RWPE2 (cell line): ENCODE data around the gene ZFP91.
A peak's percentile ranks its signal among the peaks of the same experiment; 100 is the strongest.

Experiments
- ATAC-seq: fragments of 200-7000 bp; cut with Tn5 transposase; 3 replicates; pipeline ENCODE4 v1.9.1; 2021; ENCODE audit warnings: low read depth
- DNase-seq: peaks from one replicate; pipeline ENCODE4 v3.0.0-alpha.2; 2020; ENCODE audit warnings: low spot score
- H3K27ac ChIP-seq: fragments of 450-650 bp; 2 replicates; pipeline ENCODE4 v1.5.1; 2017; ENCODE audit warnings: mild to moderate bottlenecking; ENCODE audit not compliant: poor library complexity, severe bottlenecking
- H3K27me3 ChIP-seq: fragments of 250-450 bp; sonication (Bioruptor Pico); 2 replicates; pipeline ENCODE4 v1.5.1; 2021; ENCODE audit warnings: mild to moderate bottlenecking, moderate library complexity; ENCODE audit not compliant: insufficient read depth, poor library complexity, severe bottlenecking
- H3K36me3 ChIP-seq: fragments of 250-450 bp; sonication (Bioruptor Pico); 2 replicates; pipeline ENCODE4 v1.5.1; 2020; ENCODE audit warnings: low read depth, mild to moderate bottlenecking, moderate library complexity
- H3K4me1 ChIP-seq: fragments of 250-450 bp; sonication (Bioruptor Pico); 2 replicates; pipeline ENCODE4 v1.5.1; 2021; ENCODE audit warnings: mild to moderate bottlenecking, moderate library complexity; ENCODE audit not compliant: insufficient read depth, poor library complexity, severe bottlenecking
- H3K4me3 ChIP-seq: fragments of 250-450 bp; sonication (Bioruptor Pico); 2 replicates; pipeline ENCODE4 v1.5.1; 2021; ENCODE audit warnings: mild to moderate bottlenecking, moderate library complexity; ENCODE audit not compliant: severe bottlenecking
- H3K9me3 ChIP-seq: fragments of 250-450 bp; sonication (Bioruptor Pico); 2 replicates; pipeline ENCODE4 v1.5.1; 2021; ENCODE audit warnings: mild to moderate bottlenecking, moderate library complexity; ENCODE audit not compliant: severe bottlenecking
- TF ChIP-seq, protein P1 (sequence below): fragments of 450-650 bp; IDR thresholded peaks from one replicate; pipeline ENCODE4 v1.5.1; 2017; ENCODE audit warnings: mild to moderate bottlenecking, moderate library complexity; ENCODE audit not compliant: poor library complexity, severe bottlenecking

The ZFP91 gene

DNA sequence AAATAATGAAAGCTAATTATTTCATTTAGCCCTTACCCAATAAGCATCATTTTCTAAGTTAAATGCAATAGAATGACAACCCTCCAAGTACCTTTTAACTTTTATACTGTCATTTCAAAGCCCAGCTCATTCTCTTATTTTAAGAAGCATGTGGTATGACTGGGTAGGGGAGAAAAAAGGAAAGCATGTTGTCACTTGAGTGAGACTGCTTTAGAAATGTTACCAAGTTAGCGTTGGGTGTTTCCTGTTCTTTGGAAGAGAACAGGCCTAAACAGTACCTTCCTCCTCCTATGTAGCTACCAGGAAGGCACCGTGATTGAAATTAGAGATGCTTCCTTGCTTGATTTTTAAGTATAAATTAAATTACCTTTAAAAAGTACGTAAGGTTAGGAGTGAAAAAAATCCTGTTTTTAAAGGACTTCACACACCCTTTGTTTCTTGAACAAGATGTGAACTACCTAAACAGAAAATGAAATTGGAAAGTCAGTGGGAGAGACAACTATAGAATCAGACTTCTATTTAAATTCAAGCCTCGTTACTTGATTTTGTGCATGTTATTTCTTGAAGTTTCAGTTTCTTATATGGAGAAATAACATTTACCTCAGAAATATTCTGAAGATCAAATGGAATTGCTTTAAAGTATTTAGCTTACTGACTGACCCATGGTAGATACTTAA, 42.9 kb downstream of the ZFP91 start:
- Histone ChIP-seq H3K9me3 (no peaks in the 10 kb centered on the region), H3K36me3 (peaks cover 90% of the 10 kb centered on the region)
- no peak for ATAC-seq

DNA sequence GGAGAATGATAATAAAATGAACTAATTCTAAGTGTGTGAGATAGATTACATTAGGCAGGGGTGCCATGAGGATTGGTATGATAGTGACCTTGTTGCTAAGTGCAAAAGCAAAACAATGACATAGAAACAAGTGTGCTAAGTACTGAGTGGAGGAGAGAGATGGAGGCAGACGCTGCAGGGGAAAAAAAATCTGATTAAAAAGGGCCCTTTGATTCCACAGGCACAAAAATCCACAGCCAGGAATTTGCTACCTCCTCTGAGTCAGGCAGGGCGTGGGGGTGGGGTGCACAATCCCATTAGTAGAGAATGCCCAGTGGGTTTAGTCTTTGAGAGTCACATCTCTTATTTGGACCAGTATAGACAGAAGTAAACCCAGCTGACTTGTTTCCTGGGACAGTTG, 43.5 kb downstream of the ZFP91 start, which contains the start of gene CNTF:
Gene CNTF (plus strand): TSS at position 322 of the 400 bp plus-strand sequence. CDS start 88 bp downstream, outside the sequence.
- Histone ChIP-seq H3K27ac (no peak within 1 kb of the TSS), H3K9me3 (no peaks in the 10 kb centered on the region), H3K36me3 (peaks cover 89% of the 10 kb centered on the region), H3K27me3 (no peaks in the 10 kb centered on the region), H3K4me1 (peaks cover 20% of the 10 kb centered on the region), H3K4me3 (no peak within 1 kb of the TSS)
- no peak for ATAC-seq
- DNase-seq: no peak
- TF ChIP-seq, protein P1, sequence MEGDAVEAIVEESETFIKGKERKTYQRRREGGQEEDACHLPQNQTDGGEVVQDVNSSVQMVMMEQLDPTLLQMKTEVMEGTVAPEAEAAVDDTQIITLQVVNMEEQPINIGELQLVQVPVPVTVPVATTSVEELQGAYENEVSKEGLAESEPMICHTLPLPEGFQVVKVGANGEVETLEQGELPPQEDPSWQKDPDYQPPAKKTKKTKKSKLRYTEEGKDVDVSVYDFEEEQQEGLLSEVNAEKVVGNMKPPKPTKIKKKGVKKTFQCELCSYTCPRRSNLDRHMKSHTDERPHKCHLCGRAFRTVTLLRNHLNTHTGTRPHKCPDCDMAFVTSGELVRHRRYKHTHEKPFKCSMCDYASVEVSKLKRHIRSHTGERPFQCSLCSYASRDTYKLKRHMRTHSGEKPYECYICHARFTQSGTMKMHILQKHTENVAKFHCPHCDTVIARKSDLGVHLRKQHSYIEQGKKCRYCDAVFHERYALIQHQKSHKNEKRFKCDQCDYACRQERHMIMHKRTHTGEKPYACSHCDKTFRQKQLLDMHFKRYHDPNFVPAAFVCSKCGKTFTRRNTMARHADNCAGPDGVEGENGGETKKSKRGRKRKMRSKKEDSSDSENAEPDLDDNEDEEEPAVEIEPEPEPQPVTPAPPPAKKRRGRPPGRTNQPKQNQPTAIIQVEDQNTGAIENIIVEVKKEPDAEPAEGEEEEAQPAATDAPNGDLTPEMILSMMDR: no peak

More for the DNA sequence above, 42.9 kb downstream of the ZFP91 start:
- no peaks in the 10 kb centered on the region for H3K27me3 ChIP-seq
- H3K4me1 ChIP-seq: peaks cover 14% of the 10 kb centered on the region
- no peak overlapping the region for H3K27ac ChIP-seq
- no peak overlapping the region for H3K4me3 ChIP-seq
- TF ChIP-seq, protein P1: no peak
- no peak for DNase-seq

DNA sequence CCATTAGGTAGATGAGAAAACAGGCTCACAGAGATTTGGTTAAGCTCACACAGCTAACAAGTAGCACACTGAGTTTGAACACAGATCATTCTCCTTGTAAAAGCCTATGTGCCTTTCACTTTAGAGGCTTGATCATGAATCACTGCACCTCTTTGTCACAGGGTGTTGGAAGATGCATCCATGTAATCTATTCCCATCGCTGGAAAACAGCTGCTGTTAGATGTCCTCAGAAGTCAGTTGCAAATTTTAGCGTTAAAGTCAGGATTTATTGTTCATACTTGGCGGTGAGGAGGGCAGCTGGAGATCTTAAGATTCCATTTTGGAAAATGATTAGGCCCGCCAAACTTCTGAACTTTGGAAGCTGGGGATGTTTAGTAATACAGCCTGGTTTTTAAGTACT, 46.2 kb downstream of the ZFP91 start:
- DNase-seq: no peak
- no peaks in the 10 kb centered on the region for H3K27me3 ChIP-seq
- H3K36me3 ChIP-seq: peaks cover 62% of the 10 kb centered on the region
- H3K4me1 ChIP-seq: peaks cover 41% of the 10 kb centered on the region
- H3K27ac ChIP-seq: peak overlapping the region; percentile 95
- no peak for ATAC-seq
- no peaks in the 10 kb centered on the region for H3K9me3 ChIP-seq
- TF ChIP-seq, protein P1: no peak
- H3K4me3 ChIP-seq: no peak overlapping the region

DNA sequence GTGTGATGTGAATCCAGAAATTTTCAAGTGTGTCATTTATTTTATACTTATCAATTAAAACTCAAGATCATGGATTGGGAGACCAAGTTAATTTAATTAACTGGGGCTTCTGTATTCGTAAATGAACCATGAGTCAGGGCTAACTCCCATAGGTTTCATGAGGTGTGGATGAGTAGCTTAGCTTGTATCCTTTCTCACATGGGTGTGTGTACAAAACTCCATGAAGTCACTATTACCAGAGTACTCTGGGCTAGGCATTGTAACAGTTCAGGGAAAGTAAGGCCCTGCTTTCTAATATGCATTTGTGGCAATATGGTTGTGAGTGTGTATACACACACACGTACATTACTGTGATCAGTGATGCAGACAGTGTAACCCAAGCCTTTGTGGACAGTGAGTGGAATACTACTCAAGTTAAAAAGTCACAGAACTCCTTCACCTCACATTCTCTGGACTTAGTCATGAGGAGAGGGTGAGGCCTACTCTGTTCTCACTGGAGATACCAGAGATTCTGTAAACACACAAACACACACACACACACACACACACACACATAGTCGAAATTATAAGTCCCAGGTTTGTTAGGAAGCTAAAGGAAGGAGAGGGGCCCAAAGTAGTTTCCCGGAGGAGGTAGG, 47.1 kb downstream of the ZFP91 start:
- peaks cover 54% of the 10 kb centered on the region for H3K36me3 ChIP-seq
- TF ChIP-seq, protein P1: no peak
- DNase-seq: no peak
- H3K4me1 ChIP-seq: peaks cover 41% of the 10 kb centered on the region
- peak overlapping the region; percentile 95 for H3K27ac ChIP-seq
- no peaks in the 10 kb centered on the region for H3K27me3 ChIP-seq
- ATAC-seq: no peak
- H3K4me3 ChIP-seq: no peak overlapping the region
- H3K9me3 ChIP-seq: no peaks in the 10 kb centered on the region
